Rectal smooth muscle tissue (tissue), 1 donor: ENCODE data around the gene NRP1.
"Not testable (repeated sequence)": the region's sequence is repeated elsewhere in the genome, so short reads cannot be mapped to it uniquely, and the experiment has no call there.

Experiments used
- H3K27ac ChIP-seq: one replicate; pipeline ENCODE4 v1.7.0; 2013; ENCODE audit warnings: low read depth, low read length, inconsistent platforms
- H3K27me3 ChIP-seq: one replicate; pipeline ENCODE4 v1.7.0; 2013; ENCODE audit warnings: low read length; ENCODE audit not compliant: control insufficient read depth, insufficient read depth
- H3K36me3 ChIP-seq: one replicate; pipeline ENCODE4 v1.7.0; 2013; ENCODE audit warnings: low read length; ENCODE audit not compliant: control insufficient read depth, insufficient read depth
- H3K4me1 ChIP-seq: one replicate; pipeline ENCODE4 v1.7.0; 2013; ENCODE audit warnings: low read length; ENCODE audit not compliant: control insufficient read depth, insufficient read depth
- H3K4me3 ChIP-seq: one replicate; pipeline ENCODE4 v1.7.0; 2013; ENCODE audit warnings: low read length
- H3K9ac ChIP-seq: one replicate; pipeline ENCODE4 v1.7.0; 2013; ENCODE audit warnings: low read length

The NRP1 gene

GRCh38 chr10:33334153-33334804, at the start of gene NRP1:
TSS of gene NRP1 (minus strand) at chr10:33334667. CDS start at chr10:33334382, 285 bp downstream.
- Histone ChIP-seq H3K4me1 (peaks cover 4% of the 10 kb centered on the region), H3K27ac (peak within 1 kb of the TSS; percentile 83), H3K4me3 (peak within 1 kb of the TSS; percentile 83), H3K9ac (peak within 1 kb of the TSS; percentile 50), H3K36me3 (no peaks in the 10 kb centered on the region), H3K27me3 (no peaks in the 10 kb centered on the region)

GRCh38 chr10:33384201-33384600, 49.7 kb upstream of the NRP1 start:
- not testable (repeated sequence) for H3K9ac ChIP-seq, H3K27ac ChIP-seq, H3K4me3 ChIP-seq, H3K36me3 ChIP-seq, H3K27me3 ChIP-seq, H3K4me1 ChIP-seq

GRCh38 chr10:33382921-33383713, 48.6 kb upstream of the NRP1 start:
- H3K27me3 ChIP-seq = no peaks in the 10 kb centered on the region
- no peak overlapping the region for H3K4me3 ChIP-seq
- no peaks in the 10 kb centered on the region for H3K36me3 ChIP-seq
- no peak overlapping the region for H3K9ac ChIP-seq
- H3K4me1 ChIP-seq = no peaks in the 10 kb centered on the region
- H3K27ac ChIP-seq = no peak overlapping the region

- no peak overlapping the region for H3K9ac ChIP-seq
- no peaks in the 10 kb centered on the region for H3K4me1 ChIP-seq
- no peak overlapping the region for H3K4me3 ChIP-seq
- H3K27me3 ChIP-seq = no peaks in the 10 kb centered on the region
- no peaks in the 10 kb centered on the region for H3K36me3 ChIP-seq
- no peak overlapping the region for H3K27ac ChIP-seq
Observed at GRCh38 chr10:33382216-33382600, 47.7 kb upstream of the NRP1 start.

GRCh38 chr10:33381451-33382215, 47.2 kb upstream of the NRP1 start:
- Histone ChIP-seq H3K4me3 (no peak overlapping the region), H3K9ac (no peak overlapping the region), H3K27ac (no peak overlapping the region), H3K36me3 (no peaks in the 10 kb centered on the region), H3K4me1 (no peaks in the 10 kb centered on the region), H3K27me3 (no peaks in the 10 kb centered on the region)

GRCh38 chr10:33377658-33378025, 43.2 kb upstream of the NRP1 start:
- Histone ChIP-seq H3K4me1 (no peaks in the 10 kb centered on the region), H3K4me3 (no peak overlapping the region), H3K36me3 (no peaks in the 10 kb centered on the region), H3K9ac (no peak overlapping the region), H3K27ac (no peak overlapping the region), H3K27me3 (no peaks in the 10 kb centered on the region)

GRCh38 chr10:33376976-33377657, 42.6 kb upstream of the NRP1 start:
- Histone ChIP-seq H3K4me3 (no peak overlapping the region), H3K9ac (no peak overlapping the region), H3K27ac (no peak overlapping the region)

GRCh38 chr10:33376476-33376875, 42.0 kb upstream of the NRP1 start:
- Histone ChIP-seq H3K4me3 (no peak overlapping the region), H3K4me1 (no peaks in the 10 kb centered on the region), H3K9ac (no peak overlapping the region), H3K27me3 (no peaks in the 10 kb centered on the region), H3K27ac (no peak overlapping the region), H3K36me3 (no peaks in the 10 kb centered on the region)

More at GRCh38 chr10:33376976-33377657, 42.6 kb upstream of the NRP1 start:
- Histone ChIP-seq H3K27me3 (no peaks in the 10 kb centered on the region), H3K36me3 (no peaks in the 10 kb centered on the region), H3K4me1 (no peaks in the 10 kb centered on the region)

GRCh38 chr10:33373263-33373662, 38.8 kb upstream of the NRP1 start:
- H3K4me3 ChIP-seq = no peak overlapping the region
- no peaks in the 10 kb centered on the region for H3K36me3 ChIP-seq
- no peak overlapping the region for H3K27ac ChIP-seq
- H3K27me3 ChIP-seq = no peaks in the 10 kb centered on the region
- H3K4me1 ChIP-seq = no peaks in the 10 kb centered on the region
- no peak overlapping the region for H3K9ac ChIP-seq

- no peaks in the 10 kb centered on the region for H3K36me3 ChIP-seq
- H3K9ac ChIP-seq = no peak overlapping the region
- no peak overlapping the region for H3K27ac ChIP-seq
- no peaks in the 10 kb centered on the region for H3K27me3 ChIP-seq
- H3K4me3 ChIP-seq = no peak overlapping the region
- no peaks in the 10 kb centered on the region for H3K4me1 ChIP-seq
Observed at GRCh38 chr10:33371234-33371633, 36.8 kb upstream of the NRP1 start.

GRCh38 chr10:33370434-33370930, 36.0 kb upstream of the NRP1 start:
- no peak overlapping the region for H3K9ac ChIP-seq
- H3K36me3 ChIP-seq = no peaks in the 10 kb centered on the region
- H3K4me3 ChIP-seq = no peak overlapping the region
- H3K27ac ChIP-seq = no peak overlapping the region
- no peaks in the 10 kb centered on the region for H3K27me3 ChIP-seq
- H3K4me1 ChIP-seq = no peaks in the 10 kb centered on the region

- H3K4me1 ChIP-seq = no peaks in the 10 kb centered on the region
- no peak overlapping the region for H3K9ac ChIP-seq
- no peak overlapping the region for H3K27ac ChIP-seq
- H3K36me3 ChIP-seq = no peaks in the 10 kb centered on the region
- no peak overlapping the region for H3K4me3 ChIP-seq
- H3K27me3 ChIP-seq = no peaks in the 10 kb centered on the region
Observed at GRCh38 chr10:33368086-33368485, 33.6 kb upstream of the NRP1 start.
